ENCODE results near the gene PPIC.

The PPIC gene

GRCh38 chr5:123036391-123037103 is at the start of gene PPIC:
Gene PPIC, minus strand, starts transcription at chr5:123036725. Its CDS starts 100 bp downstream, at chr5:123036625.
- no peak for DNase-seq (ENCODE audit: low read depth in 2 of 2)

DNA sequence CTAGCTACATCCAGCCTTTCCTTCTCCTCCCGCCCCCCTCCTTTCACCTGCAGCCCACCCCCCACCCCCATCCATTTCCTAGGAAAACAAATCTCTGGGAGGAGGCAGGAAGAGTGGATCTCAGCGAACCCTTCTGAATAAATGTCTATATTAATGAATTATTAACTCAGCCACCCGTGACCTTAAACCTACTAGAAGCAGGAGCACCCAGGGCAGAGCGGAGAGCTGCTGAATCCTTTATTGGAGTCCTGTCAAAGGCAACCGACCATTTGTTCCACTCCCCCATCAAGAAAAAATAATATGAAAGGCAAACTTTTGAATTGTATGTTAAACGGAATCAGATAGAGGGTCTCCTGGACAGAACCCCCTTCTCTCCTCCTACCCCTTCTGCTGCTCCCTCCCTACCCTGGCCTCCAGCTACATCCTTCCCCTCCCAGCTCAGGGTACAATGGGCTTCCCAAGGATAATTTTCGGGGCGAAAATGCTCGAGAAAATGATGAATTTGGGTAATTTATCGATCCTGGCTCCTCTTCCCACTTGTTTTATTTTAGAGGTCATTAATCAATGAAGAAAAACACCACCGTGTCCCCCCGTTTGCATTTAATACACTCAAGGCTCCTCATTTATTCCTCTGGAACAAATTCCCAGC is 49.2 kb upstream of the PPIC start:
- no peak for DNase-seq (ENCODE audit: low read depth in 2 of 2)

DNA sequence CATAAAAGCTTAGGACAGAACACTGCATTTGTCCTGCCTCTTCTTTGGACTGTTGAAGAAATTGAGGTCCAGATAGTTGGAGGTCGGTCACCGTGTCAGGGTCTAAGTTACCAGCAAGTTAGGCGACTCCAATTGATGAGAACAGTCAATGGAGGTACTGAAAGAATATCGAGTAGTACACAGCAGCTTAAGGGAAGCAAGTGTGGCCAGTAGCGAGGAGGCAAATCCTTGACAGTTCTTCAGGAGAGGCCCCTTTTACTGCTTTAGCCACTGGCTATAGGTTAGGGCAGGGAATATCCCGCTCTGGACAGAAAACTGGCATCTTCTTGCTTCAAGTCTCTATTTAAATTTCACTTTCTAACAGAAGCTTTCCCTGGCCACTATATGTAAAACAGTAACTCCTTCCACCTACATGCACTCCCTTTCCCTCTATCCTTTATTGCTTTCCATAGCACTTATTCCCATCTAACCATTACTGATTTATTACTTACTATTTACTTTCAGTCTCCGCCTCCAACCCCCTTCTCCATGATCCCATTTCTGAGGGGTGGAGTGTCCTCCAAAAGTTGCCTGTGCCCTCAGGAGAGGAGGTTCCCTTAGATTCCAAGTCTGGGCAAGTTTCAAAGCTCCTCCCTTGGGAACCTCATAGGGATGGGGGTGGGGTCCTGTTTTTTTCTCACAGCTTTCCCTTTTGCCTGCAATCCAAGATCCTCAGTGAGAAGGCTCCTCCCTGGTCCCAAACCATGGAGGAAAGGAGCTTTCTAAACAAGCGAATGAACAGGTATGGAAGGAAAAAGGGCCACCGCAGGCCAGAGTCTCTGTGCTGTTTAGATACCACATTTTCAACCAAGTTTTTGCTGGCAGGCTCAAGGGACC is 48.4 kb upstream of the PPIC start:
- no peak for DNase-seq (ENCODE audit: low read depth in 2 of 2)

- no peak for DNase-seq (ENCODE audit: low read depth in 2 of 2)
Observed at GRCh38 chr5:123083298-123083697, 46.8 kb upstream of the PPIC start.

GRCh38 chr5:123080215-123080614 is 43.7 kb upstream of the PPIC start:
- no peak for DNase-seq (ENCODE audit: low read depth in 2 of 2)

- DNase-seq (ENCODE audit: low read depth in 2 of 2) = no peak
Observed at GRCh38 chr5:123075521-123076163, 39.1 kb upstream of the PPIC start.

DNA sequence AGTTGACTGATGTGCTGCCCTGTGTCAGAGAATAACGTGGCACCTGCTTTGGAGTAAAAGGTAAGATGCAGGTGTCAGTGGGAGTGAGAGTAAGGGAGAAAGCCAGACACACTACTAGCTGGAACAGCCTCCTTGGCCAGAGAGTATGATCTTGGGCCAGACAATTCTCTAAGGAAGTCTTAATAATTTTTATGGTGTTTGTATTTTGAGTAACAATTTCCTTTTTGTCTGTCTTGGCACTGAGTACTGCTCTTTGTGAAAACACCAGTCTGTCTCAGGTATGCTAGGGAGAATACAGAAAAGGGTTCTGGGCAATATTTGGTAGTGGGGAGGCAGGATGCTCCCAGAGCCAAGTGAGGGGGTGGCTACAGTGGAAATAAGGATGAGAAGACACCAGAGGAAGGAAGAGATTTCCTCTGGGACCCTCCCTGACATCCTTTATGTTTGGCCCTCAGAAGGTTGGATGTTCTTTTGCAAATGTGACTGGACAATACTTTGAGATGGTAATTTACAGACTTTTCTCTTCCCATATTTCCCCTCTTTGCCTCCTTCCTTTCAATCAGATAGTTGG is 31.9 kb upstream of the PPIC start:
- no peak for DNase-seq (ENCODE audit: low read depth in 2 of 2)

GRCh38 chr5:123066016-123066415 is 29.5 kb upstream of the PPIC start:
- no peak for DNase-seq (ENCODE audit: low read depth in 2 of 2)

DNA sequence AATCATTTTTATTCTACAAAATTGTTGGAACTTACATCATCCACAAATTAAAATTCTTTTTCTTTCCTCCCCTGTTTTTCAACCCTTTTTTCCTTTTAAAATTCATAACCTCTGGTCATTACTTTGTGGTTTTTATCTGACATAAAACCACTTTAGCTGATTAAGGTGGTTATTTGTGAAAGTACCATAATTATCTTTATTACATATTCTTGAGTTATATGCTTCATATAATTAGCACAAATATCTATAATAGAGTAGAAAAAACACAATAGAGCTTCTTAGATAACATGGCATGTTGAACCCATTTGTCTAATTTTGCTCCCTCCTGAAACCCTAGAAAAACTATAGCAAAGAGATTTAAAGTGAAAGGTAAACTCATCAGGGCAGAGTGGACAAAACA is 22.9 kb upstream of the PPIC start:
- DNase-seq (ENCODE audit: low read depth in 2 of 2) = no peak

DNA sequence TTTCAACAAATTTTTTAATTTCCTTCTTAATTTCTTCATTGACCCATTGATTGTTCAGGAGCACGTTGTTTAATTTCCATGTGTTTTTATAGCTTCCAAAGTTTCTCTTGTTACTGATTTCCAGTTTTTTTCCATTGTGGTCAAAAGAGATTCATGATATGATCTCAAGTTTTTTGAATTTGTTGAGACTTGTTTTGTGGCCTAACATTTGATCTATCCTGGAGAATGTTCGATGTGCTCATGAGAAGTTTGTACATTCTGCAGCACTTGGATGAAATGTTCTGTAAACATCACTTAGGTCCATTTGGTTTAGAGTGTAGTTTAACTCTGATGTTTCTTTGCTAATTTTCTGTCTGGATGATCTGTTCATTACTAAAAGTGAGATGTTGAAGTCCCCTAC is 14.7 kb upstream of the PPIC start:
- DNase-seq (ENCODE audit: low read depth in 2 of 2) = no peak

- no peak for DNase-seq (ENCODE audit: low read depth in 2 of 2)
Observed at GRCh38 chr5:123047706-123048105, 11.2 kb upstream of the PPIC start.

- no peak for DNase-seq (ENCODE audit: low read depth in 2 of 2)
Observed at GRCh38 chr5:123046222-123046621, 9.7 kb upstream of the PPIC start.

DNA sequence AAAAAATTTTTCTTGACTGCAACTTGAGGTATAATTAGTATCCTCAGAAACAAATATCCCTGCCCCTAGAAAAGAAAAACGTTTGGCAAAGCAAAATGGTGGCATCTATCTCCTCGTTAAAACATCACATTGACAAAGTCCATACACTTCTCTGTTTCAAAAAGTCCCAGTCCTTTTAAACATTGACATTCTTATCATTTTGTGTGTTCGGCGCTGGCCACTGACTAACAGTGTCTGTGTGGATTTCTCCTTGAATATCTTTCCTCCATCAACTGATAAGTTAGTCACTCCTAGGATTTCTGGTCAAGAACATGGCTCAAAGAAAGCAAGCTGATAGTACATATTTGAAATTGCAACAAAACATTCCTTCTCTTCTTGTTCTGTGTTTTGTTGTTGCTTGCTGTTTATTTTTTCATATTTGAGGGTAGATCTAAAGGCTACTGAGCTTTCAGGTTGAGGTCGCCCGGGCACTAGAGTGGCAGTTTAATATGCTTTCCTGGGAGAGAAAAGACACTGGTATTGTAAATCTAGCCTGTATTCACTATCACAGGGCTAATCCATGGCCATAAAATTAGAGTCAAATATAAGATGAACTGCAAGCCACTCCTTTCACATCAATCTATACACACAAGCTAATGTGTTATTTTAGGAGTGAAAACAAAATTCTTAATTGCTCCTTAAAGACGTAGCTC is 8.5 kb upstream of the PPIC start:
- no peak for DNase-seq (ENCODE audit: low read depth in 2 of 2)

DNA sequence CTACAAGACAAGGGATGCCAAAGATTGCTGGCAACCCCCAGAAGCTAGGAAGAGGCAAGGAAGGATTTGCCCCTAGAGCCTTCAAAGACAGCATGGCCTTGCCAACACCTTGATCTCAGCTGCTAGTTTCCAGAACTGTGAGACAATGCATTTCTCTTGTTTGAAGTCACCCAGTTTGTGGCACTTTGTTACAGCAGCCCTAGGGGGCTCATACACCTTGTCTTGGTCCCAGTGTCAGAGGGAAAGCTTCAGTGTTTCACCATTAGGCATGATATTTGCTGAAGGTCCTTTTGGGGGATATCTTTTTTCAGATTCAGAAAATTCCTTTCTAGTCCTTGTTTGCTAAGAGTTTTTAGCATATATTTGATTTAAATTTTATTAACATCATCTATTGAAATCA is 3.1 kb upstream of the PPIC start:
- DNase-seq (ENCODE audit: low read depth in 2 of 2) = no peak

DNA sequence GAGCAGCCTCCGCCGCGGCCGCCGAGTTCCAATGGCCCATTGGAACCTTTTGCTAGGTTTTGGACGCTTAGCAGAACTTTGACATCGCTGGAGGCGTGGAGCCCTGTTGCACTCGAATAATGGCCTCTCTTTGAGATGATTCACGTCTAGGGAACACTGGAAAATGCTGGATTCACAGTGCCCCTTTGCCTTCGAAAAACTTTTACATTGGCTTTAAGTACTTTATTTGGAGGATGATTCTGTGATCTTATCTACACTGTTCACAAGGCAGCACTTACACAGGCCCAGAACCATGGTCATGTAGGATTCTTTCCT is 536 bp upstream of the PPIC start:
- DNase-seq (ENCODE audit: low read depth in 2 of 2) = no peak

GRCh38 chr5:123035918-123036390 is 571 bp downstream of the PPIC start:
- DNase-seq (ENCODE audit: low read depth in 2 of 2) = no peak

- DNase-seq (ENCODE audit: low read depth in 2 of 2) = no peak
Observed at GRCh38 chr5:123035360-123035917, 1.1 kb downstream of the PPIC start.

- no peak for DNase-seq (ENCODE audit: low read depth in 2 of 2)
Observed at GRCh38 chr5:123033157-123033671, 3.3 kb downstream of the PPIC start.

DNA sequence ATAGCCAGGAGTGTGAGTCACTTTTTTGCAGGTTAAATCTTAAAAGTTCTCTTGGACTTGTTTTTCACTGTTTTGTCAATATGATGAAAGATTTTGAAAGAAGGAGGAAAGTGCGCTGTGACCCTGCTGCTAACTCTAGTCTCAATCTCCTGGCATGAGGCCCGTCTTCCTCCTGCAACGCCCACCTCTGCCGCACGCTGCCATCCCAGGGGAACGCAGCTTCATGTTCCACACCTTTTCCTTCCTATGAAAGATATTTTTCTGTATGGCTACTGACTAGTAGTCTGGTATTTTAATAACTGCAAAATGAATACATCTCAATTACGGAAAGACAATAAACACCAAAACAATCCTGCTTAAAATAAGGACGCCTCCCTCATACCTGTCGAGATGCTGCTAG is 8.3 kb downstream of the PPIC start:
- DNase-seq (ENCODE audit: low read depth in 2 of 2) = no peak

DNA sequence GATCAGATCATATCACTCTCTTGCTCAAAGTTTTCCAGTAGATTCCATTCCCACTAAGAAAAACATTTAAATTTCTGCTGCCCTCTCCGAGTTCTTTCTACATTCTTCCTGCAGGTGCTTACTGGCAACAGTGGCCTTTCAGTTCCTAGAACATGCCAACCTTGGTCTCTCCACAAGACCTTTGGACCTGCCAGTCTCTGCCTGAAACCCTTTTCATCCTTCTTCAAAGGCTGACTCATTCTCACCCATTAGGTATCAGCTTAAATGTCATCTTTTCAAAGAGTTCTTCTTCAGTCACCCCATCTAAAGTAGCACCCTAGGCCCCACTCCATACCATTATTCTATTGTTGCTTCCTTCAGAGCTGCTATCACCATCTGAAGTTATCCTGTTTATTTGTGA is 21.8 kb downstream of the PPIC start:
- no peak for DNase-seq (ENCODE audit: low read depth in 2 of 2)

GRCh38 chr5:123012321-123012720 is 24.2 kb downstream of the PPIC start:
- no peak for DNase-seq (ENCODE audit: low read depth in 2 of 2)
